IMR-90 (cell line): ENCODE measurements around the gene PYROXD2. TPM values are rescaled to one million over a fixed set of nuclear protein-coding genes. Genes with fewer than 3 reads are reported as not detected.
A peak's percentile ranks its signal among the peaks of the same experiment; 100 is the strongest.

Experiments
- ATAC-seq: fragments of 200-7000 bp; cut with Tn5 transposase; 2 replicates; pipeline ENCODE4 v1.9.1; 2020; ENCODE audit warnings: low read depth, mild to moderate bottlenecking, moderate library complexity
- BruUV-seq: library from RNA; stranded (reverse); fragments of 400-500 nt; replicated peaks from 2 replicates; lab custom pipeline; 2021; lab: Mats Ljungman, UMichigan
- CTCF ChIA-PET: fragments of 300-600 bp; formaldehyde crosslinking; extraction: SDS; loops from one replicate; lab custom pipeline; 2021; ENCODE audit warnings: antibody characterized with exemption; lab: Yijun Ruan, JAX
- POLR2A ChIA-PET: fragments of 300-600 bp; sonication (Branson Sonifier 250); formaldehyde crosslinking; loops from one replicate; lab custom pipeline; 2022; ENCODE audit warnings: antibody characterized with exemption; ENCODE audit not compliant: unreplicated experiment; lab: Charles Lee
- DNase-seq: peaks from one replicate; pipeline ENCODE4 v3.0.0; 2013
- H2AFZ ChIP-seq: replicated peaks from 2 replicates; pipeline ENCODE3; 2013; ENCODE audit warnings: low read length, mild to moderate bottlenecking; ENCODE audit not compliant: poor library complexity
- H2AK5ac ChIP-seq: 2 replicates; pipeline ENCODE4 v1.6.1; 2013; ENCODE audit warnings: low read depth, low read length, inconsistent platforms
- H2AK9ac ChIP-seq: replicated peaks from 2 replicates; pipeline ENCODE3; 2013; ENCODE audit warnings: mild to moderate bottlenecking, low read depth, low read length, moderate library complexity; ENCODE audit not compliant: poor library complexity
- H2BK120ac ChIP-seq: 2 replicates; pipeline ENCODE4 v1.6.1; 2013; ENCODE audit warnings: low read depth, low read length, inconsistent platforms
- H2BK15ac ChIP-seq: 3 replicates; pipeline ENCODE4 v1.6.1; 2013; ENCODE audit warnings: low read depth, low read length, inconsistent platforms
- H2BK20ac ChIP-seq: 2 replicates; pipeline ENCODE4 v1.6.1; 2013; ENCODE audit warnings: low read depth, mild to moderate bottlenecking, inconsistent platforms, low read length, moderate library complexity
- H2BK5ac ChIP-seq: 2 replicates; pipeline ENCODE4 v1.6.1; 2013; ENCODE audit warnings: mild to moderate bottlenecking, low read depth, low read length, inconsistent platforms; ENCODE audit not compliant: poor library complexity, severe bottlenecking
- H3K14ac ChIP-seq: replicated peaks from 2 replicates; pipeline ENCODE4 v1.6.1; 2013; ENCODE audit warnings: low read depth, low read length, inconsistent platforms
- H3K18ac ChIP-seq: 2 replicates; pipeline ENCODE4 v1.6.1; 2013; ENCODE audit warnings: low read depth, low read length, control low read depth
- H3K23ac ChIP-seq: 2 replicates; pipeline ENCODE4 v1.6.1; 2013; ENCODE audit warnings: low read depth, low read length, inconsistent platforms
- H3K27ac ChIP-seq: 2 replicates; pipeline ENCODE4 v1.5.1; 2013; ENCODE audit warnings: mild to moderate bottlenecking, control low read depth, low read length; ENCODE audit not compliant: insufficient read depth
- H3K27me3 ChIP-seq: 2 replicates; pipeline ENCODE4 v1.6.1; 2013; ENCODE audit warnings: low read length; ENCODE audit not compliant: control insufficient read depth, insufficient read depth
- H3K36me3 ChIP-seq: 2 replicates; pipeline ENCODE4 v1.6.1; 2013; ENCODE audit warnings: low read length, mixed read lengths; ENCODE audit not compliant: control insufficient read depth, insufficient read depth
- H3K4ac ChIP-seq: 2 replicates; pipeline ENCODE4 v1.6.1; 2013; ENCODE audit warnings: low read depth, low read length, inconsistent platforms
- H3K4me1 ChIP-seq: 2 replicates; pipeline ENCODE4 v1.6.1; 2013; ENCODE audit warnings: low read length, mixed read lengths; ENCODE audit not compliant: control insufficient read depth, insufficient read depth
- H3K4me2 ChIP-seq: 2 replicates; pipeline ENCODE4 v1.6.1; 2013; ENCODE audit warnings: low read depth, mild to moderate bottlenecking, control low read depth, low read length, moderate library complexity
- H3K4me3 ChIP-seq: 2 replicates; pipeline ENCODE4 v1.5.1; 2013; ENCODE audit warnings: low read depth, mild to moderate bottlenecking, control low read depth, low read length, moderate library complexity; ENCODE audit not compliant: insufficient read depth
- H3K56ac ChIP-seq: 2 replicates; pipeline ENCODE4 v1.6.1; 2013; ENCODE audit warnings: low read length, inconsistent platforms; ENCODE audit not compliant: insufficient read depth; ENCODE audit errors: extremely low read depth
- H3K79me1 ChIP-seq, 2 experiments: 2 replicates each; pipeline ENCODE4 v1.6.1; 2013; ENCODE audit warnings: low read length in 2 of 2, inconsistent platforms in 1 of 2, low read depth in 1 of 2
- H3K9ac ChIP-seq: 2 replicates; pipeline ENCODE4 v1.6.1; 2013; ENCODE audit warnings: low read depth, low read length, control low read depth
- H3K9me1 ChIP-seq: 2 replicates; pipeline ENCODE4 v1.6.1; 2013; ENCODE audit warnings: low read length, inconsistent platforms; ENCODE audit not compliant: insufficient read depth
- H3K9me3 ChIP-seq: 2 replicates; pipeline ENCODE4 v1.6.1; 2013; ENCODE audit warnings: low read length; ENCODE audit not compliant: control insufficient read depth, insufficient read depth
- H4K20me1 ChIP-seq: 2 replicates; pipeline ENCODE4 v1.6.1; 2013; ENCODE audit warnings: low read length, inconsistent platforms; ENCODE audit not compliant: insufficient read depth
- H4K5ac ChIP-seq: 2 replicates; pipeline ENCODE4 v1.6.1; 2013; ENCODE audit warnings: mild to moderate bottlenecking, low read depth, low read length, control low read depth
- H4K8ac ChIP-seq, 2 experiments: 2 replicates each; pipeline ENCODE4 v1.6.1; 2013; ENCODE audit warnings: low read depth in 2 of 2, low read length in 2 of 2, control low read depth in 1 of 2, inconsistent platforms in 1 of 2
- H4K91ac ChIP-seq: 2 replicates; pipeline ENCODE4 v1.6.1; 2013; ENCODE audit warnings: low read depth, low read length, inconsistent platforms; ENCODE audit not compliant: insufficient read depth
- CEBPB ChIP-seq: IDR thresholded peaks from 2 replicates; pipeline ENCODE4 v1.6.1; 2012; ENCODE audit warnings: low read depth, low read length, improper control_type of control experiment
- MAFK ChIP-seq: IDR thresholded peaks from 2 replicates; pipeline ENCODE4 v1.6.1; 2012; ENCODE audit warnings: low read depth, low read length, improper control_type of control experiment
- MXI1 ChIP-seq: IDR thresholded peaks from 2 replicates; pipeline ENCODE4 v1.6.1; 2012; ENCODE audit warnings: low read depth, mild to moderate bottlenecking, low read length, moderate library complexity, borderline replicate concordance
- RAD21 ChIP-seq: IDR thresholded peaks from 2 replicates; pipeline ENCODE4 v1.6.1; 2012; ENCODE audit warnings: low read length, improper control_type of control experiment
- RCOR1 ChIP-seq: IDR thresholded peaks from 2 replicates; pipeline ENCODE4 v1.6.1; 2012; ENCODE audit warnings: mild to moderate bottlenecking, low read length, improper control_type of control experiment; ENCODE audit not compliant: insufficient replicate concordance
- RFX5 ChIP-seq: IDR thresholded peaks from 2 replicates; pipeline ENCODE4 v1.8.0; 2012; ENCODE audit warnings: low read depth, mild to moderate bottlenecking, low read length, moderate library complexity
- SMC3 ChIP-seq: fragments of 150-350 bp; IDR thresholded peaks from 2 replicates; pipeline ENCODE4 v1.6.1; 2016; ENCODE audit warnings: low read depth, mild to moderate bottlenecking, antibody characterized with exemption, low read length, moderate library complexity
- WGBS, 2 experiments: methylation state at CpG; one replicate each; pipeline versions ENCODE4 v1.1.5 to v1.1.7; 2013; ENCODE audit warnings: missing lambda C conversion rate in 2 of 2; ENCODE audit not compliant: insufficient read length in 1 of 2; ENCODE audit errors: extremely low coverage in 2 of 2; 5-methylcytosine and 5-hydroxymethylcytosine counted together
- dilution Hi-C: fragments of 300-500 bp; cut with HindIII; formaldehyde crosslinking; loops from one replicate; pipeline ENCODE4 v1.14.3; 2018; ENCODE audit warnings: low sequenced_read_pairs; ENCODE audit not compliant: unreplicated experiment
- in situ Hi-C: fragments of 300-500 bp; cut with MboI; formaldehyde crosslinking; loops from 3 replicates; pipeline ENCODE4 v1.14.3; 2019; ENCODE audit warnings: low sequenced_read_pairs, inconsistent platforms, mixed read lengths
- intact Hi-C: fragments of 100-400 bp; cut with micrococcal nuclease; formaldehyde crosslinking; loops from 2 replicates; pipeline ENCODE4 v1.10.0; 2022
- polyA plus RNA-seq, 3 experiments: library from polyadenylated mRNA; depleted of rRNA; stranded (reverse); fragments of >200 nt; gene quantifications; 2 replicates each; pipeline ENCODE4 v1.2.3, GENCODE V29; 2012; ENCODE audit warnings: low replicate concordance in 1 of 3
- total RNA-seq: library from RNA; depleted of rRNA; stranded (reverse); fragments of >200 nt; gene quantifications from 2 replicates; pipeline ENCODE4 v1.2.3, GENCODE V29; 2012
- TF ChIP-seq, protein P1 (sequence below): conservative IDR thresholded peaks from 2 replicates; pipeline ENCODE4 v1.5.1; 2012; ENCODE audit warnings: mild to moderate bottlenecking, low read depth, low read length, improper control_type of control experiment

Gene PYROXD2
- total and polyA plus RNA-seq, 2 of the 4 experiments (the other 2 are of a cell fraction) = 6.5 to 16.3 TPM

- peak overlapping the region; percentile 59 for H4K5ac ChIP-seq
- peak overlapping the region; percentile 65 for H3K14ac ChIP-seq
- H2BK15ac ChIP-seq = peak overlapping the region; percentile 66; the same call in 2 of the 3 replicates
- peak overlapping the region; percentile 65 for H3K18ac ChIP-seq
- peak overlapping the region; percentile 76 for H3K27ac ChIP-seq
- peaks cover 10% of the 10 kb centered on the region; the same call in 1 of the 2 replicates for H3K9me1 ChIP-seq
- TF ChIP-seq RCOR1 = peak; percentile 78
- TF ChIP-seq MXI1 = no peak
- TF ChIP-seq RAD21 = peak; percentile 29; the same call in 1 of the 2 replicates
- TF ChIP-seq MAFK = no peak; the same call in 1 of the 2 replicates
- peak; percentile 20; the same call in 1 of the 2 replicates for TF ChIP-seq SMC3
- TF ChIP-seq, protein P1, sequence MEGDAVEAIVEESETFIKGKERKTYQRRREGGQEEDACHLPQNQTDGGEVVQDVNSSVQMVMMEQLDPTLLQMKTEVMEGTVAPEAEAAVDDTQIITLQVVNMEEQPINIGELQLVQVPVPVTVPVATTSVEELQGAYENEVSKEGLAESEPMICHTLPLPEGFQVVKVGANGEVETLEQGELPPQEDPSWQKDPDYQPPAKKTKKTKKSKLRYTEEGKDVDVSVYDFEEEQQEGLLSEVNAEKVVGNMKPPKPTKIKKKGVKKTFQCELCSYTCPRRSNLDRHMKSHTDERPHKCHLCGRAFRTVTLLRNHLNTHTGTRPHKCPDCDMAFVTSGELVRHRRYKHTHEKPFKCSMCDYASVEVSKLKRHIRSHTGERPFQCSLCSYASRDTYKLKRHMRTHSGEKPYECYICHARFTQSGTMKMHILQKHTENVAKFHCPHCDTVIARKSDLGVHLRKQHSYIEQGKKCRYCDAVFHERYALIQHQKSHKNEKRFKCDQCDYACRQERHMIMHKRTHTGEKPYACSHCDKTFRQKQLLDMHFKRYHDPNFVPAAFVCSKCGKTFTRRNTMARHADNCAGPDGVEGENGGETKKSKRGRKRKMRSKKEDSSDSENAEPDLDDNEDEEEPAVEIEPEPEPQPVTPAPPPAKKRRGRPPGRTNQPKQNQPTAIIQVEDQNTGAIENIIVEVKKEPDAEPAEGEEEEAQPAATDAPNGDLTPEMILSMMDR = 0 out of 2 replicates have a peak, but pooled peaks have one; percentile 0
- TF ChIP-seq CEBPB = peak; percentile 50; the same call in 1 of the 2 replicates
- TF ChIP-seq RFX5 = no peak
- ChIA-PET CTCF (interaction anchor here (1.6 to 1.7 kb wide), 2 partner anchors 12 to 40 kb away, joined by 4 to 7 read pairs; no protein-coding TSS in a partner anchor), POLR2A (no interaction called here)
- H3K4me3 ChIP-seq = no peak overlapping the region
- in situ Hi-C loops (no loop called here), dilution Hi-C loops (no loop called here), intact Hi-C loops (loop anchor here (5.0 kb wide), 1 partner anchor 53 kb away; no protein-coding TSS in a partner anchor)
- H3K4me2 ChIP-seq = peak overlapping the region; percentile 69
- H3K36me3 ChIP-seq = no peaks in the 10 kb centered on the region
- DNase-seq (peak; percentile 99), ATAC-seq (peak; percentile 95)
- peak overlapping the region; percentile 23; the same call in 1 of the 2 replicates for H3K9ac ChIP-seq
- H2AK5ac ChIP-seq = peak overlapping the region; percentile 96; the same call in 1 of the 2 replicates
- H2BK20ac ChIP-seq = peak overlapping the region; percentile 95
- peak overlapping the region; percentile 30 to 93 for H4K8ac ChIP-seq
- H3K4me1 ChIP-seq = peaks cover 9% of the 10 kb centered on the region
- peak overlapping the region; percentile 69 for H3K23ac ChIP-seq
- H4K20me1 ChIP-seq = no peaks in the 10 kb centered on the region
- peak overlapping the region; percentile 94 for H2BK120ac ChIP-seq
- H2BK5ac ChIP-seq = peak overlapping the region; percentile 88
- WGBS, 2 experiments = 29% methylated on average over 3 of the region's 9 CpGs; no CpG with 5 or more reads in 1 of the 2 experiments
- peak overlapping the region; percentile 68 for H4K91ac ChIP-seq
- H2AK9ac ChIP-seq = peak overlapping the region; percentile 38
- peak overlapping the region; percentile 72 for H2AFZ ChIP-seq
- peak overlapping the region; percentile 93 for H3K4ac ChIP-seq
- no peaks in the 10 kb centered on the region for H3K27me3 ChIP-seq
- H3K79me1 ChIP-seq = no peaks in the 10 kb centered on the region
- H3K9me3 ChIP-seq = peaks cover 10% of the 10 kb centered on the region
- BruUV-seq = no TSS peak
- peak overlapping the region; percentile 41; the same call in 1 of the 2 replicates for H3K56ac ChIP-seq
Observed at GRCh38 chr10:98349508-98349922, 65.5 kb downstream of the PYROXD2 start.
